Kidney (tissue), 14 donors: ENCODE results near the gene FANCE. TPM values are rescaled to one million over a fixed set of nuclear protein-coding genes. Genes with fewer than 3 reads are reported as not detected.

Source experiments
- DNase-seq, 5 donors: peaks; one replicate each; pipeline ENCODE4 v3.0.0-alpha.2; 2013 to 2020
- FAIRE-seq: peaks from 2 replicates; lab custom pipeline; 2012; peaks lifted over from hg19 to GRCh38; lab: Jason Lieb, UNC
- H3K27ac ChIP-seq, 2 donors: one replicate each; pipeline ENCODE4 v1.7.0; 2013; ENCODE audit warnings: low read depth in 2 of 2, low read length in 2 of 2, inconsistent platforms in 1 of 2
- H3K27me3 ChIP-seq: one replicate; pipeline ENCODE4 v1.7.1; 2013; ENCODE audit warnings: low read length, inconsistent platforms; ENCODE audit not compliant: control insufficient read depth, insufficient read depth
- H3K36me3 ChIP-seq, 3 donors: one replicate each; pipeline versions ENCODE4 v1.7.0 to v1.7.1; 2013; ENCODE audit warnings: low read length in 3 of 3, control low read depth in 1 of 3, inconsistent platforms in 1 of 3; ENCODE audit not compliant: insufficient read depth in 3 of 3, control insufficient read depth in 2 of 3
- H3K4me1 ChIP-seq, 3 donors: one replicate each; pipeline versions ENCODE4 v1.7.0 to v1.7.1; 2013; ENCODE audit warnings: low read length in 3 of 3, inconsistent platforms in 1 of 3, low read depth in 1 of 3; ENCODE audit not compliant: control insufficient read depth in 2 of 3, insufficient read depth in 2 of 3
- H3K4me3 ChIP-seq, 3 donors: one replicate each; pipeline versions ENCODE4 v1.7.0 to v1.8.1; 2013; ENCODE audit warnings: low read length in 3 of 3, control low read depth in 1 of 3, inconsistent platforms in 1 of 3
- H3K9ac ChIP-seq, 3 donors: one replicate each; pipeline versions ENCODE4 v1.7.0 to v1.7.1; 2013; ENCODE audit warnings: low read length in 3 of 3, control low read depth in 1 of 3, inconsistent platforms in 1 of 3
- H3K9me3 ChIP-seq, 3 donors: one replicate each; pipeline versions ENCODE4 v1.7.0 to v1.7.1; 2013; ENCODE audit warnings: low read length in 3 of 3, control low read depth in 1 of 3, inconsistent platforms in 1 of 3; ENCODE audit not compliant: control insufficient read depth in 2 of 3, insufficient read depth in 1 of 3
- intact Hi-C: fragments of 100-400 bp; cut with DNase I; formaldehyde crosslinking; loops from one replicate; pipeline ENCODE4 v1.11.1; 2022
- polyA plus RNA-seq: library from polyadenylated mRNA; stranded (reverse); fragments of 350-450 nt; fragmentation: Illumina TruSeq; extraction: RNeasy Lipid Tissue Mini Kit (QIAGEN cat#74804); gene quantifications from one replicate; pipeline ENCODE4 v1.2.3, GENCODE V29; 2014; ENCODE audit warnings: low read depth, low replicate concordance; ENCODE audit not compliant: insufficient read depth
- total RNA-seq: library from RNA; stranded (reverse); fragmentation: NEBNext Ultra II Directional; extraction: Animal tissue kit (Norgen Biotek cat#: 25700); gene quantifications from one replicate; pipeline ENCODE4 v1.2.1, GENCODE V29; 2021
- TF ChIP-seq, protein P1 (sequence below): IDR thresholded peaks from 3 replicates; pipeline ENCODE4 v1.5.1; 2012; ENCODE audit warnings: mild to moderate bottlenecking, moderate library complexity, borderline replicate concordance; ENCODE audit not compliant: insufficient read depth; ENCODE audit errors: extremely low read depth
- donor health status: control.
- donor health status: control.
- donor health status: control.
- donor health status: control.
- donor health status: control.
- donor health status: DM: yes; HTN: yes; CAD: no.
- donor health status: Normal renal cell carcinoma (clear cell type).

FANCE gene
- total and polyA plus RNA-seq, 2 donors from 2014 or later: 1.2 to 2.7 TPM

DNA sequence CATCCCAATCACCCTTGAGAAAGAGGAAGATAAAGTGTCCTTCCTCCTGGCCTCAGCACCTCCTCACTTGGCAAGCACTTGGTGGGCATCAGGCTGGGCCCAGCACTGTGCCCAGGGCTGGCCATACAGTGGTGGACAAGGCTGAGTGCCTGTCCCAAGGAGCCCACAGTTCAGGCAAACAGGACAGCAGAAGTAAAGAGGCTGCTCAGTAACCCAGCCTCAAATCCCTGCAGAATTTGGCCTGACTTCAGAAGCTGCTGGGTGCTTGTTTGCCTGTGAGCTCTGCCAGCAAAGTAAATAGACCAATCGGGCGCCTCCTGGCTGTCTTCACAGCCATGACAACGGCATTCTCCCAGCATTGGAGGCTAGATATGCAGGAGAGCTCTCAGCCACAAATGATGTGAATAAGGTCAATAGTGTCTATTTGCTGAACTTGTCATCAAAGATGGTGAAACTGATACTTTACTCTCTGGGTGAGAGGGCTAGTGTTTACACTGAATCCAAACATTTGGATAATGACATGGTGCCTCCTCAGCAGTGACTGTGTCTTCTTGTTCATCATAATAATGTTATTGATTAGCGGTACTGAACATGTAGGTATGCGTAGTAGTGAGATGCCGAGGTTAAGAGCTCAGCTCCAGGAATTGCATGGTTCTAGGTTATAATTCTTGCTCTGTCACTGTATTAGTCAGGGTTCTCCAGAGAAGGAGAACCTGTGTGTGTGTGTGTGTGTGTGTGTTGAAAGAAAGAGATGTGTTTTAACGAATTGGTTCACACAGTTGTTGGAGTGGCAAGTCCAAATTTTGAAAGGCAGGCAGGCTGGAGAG, 36.9 kb upstream of the FANCE start:
- peaks cover 0 to 8% (median 6%) of the 10 kb centered on the region in 3 donors for H3K36me3 ChIP-seq
- DNase-seq (peak in 4 of 5 donors; percentile 65 to 83 (median 77)), FAIRE-seq (no peak)
- H3K4me3 ChIP-seq: no peak overlapping the region
- peaks cover 0 to 5% (median 0%) of the 10 kb centered on the region in 3 donors for H3K4me1 ChIP-seq
- H3K27ac ChIP-seq: no peak overlapping the region
- H3K27me3 ChIP-seq: no peaks in the 10 kb centered on the region
- TF ChIP-seq, protein P1, sequence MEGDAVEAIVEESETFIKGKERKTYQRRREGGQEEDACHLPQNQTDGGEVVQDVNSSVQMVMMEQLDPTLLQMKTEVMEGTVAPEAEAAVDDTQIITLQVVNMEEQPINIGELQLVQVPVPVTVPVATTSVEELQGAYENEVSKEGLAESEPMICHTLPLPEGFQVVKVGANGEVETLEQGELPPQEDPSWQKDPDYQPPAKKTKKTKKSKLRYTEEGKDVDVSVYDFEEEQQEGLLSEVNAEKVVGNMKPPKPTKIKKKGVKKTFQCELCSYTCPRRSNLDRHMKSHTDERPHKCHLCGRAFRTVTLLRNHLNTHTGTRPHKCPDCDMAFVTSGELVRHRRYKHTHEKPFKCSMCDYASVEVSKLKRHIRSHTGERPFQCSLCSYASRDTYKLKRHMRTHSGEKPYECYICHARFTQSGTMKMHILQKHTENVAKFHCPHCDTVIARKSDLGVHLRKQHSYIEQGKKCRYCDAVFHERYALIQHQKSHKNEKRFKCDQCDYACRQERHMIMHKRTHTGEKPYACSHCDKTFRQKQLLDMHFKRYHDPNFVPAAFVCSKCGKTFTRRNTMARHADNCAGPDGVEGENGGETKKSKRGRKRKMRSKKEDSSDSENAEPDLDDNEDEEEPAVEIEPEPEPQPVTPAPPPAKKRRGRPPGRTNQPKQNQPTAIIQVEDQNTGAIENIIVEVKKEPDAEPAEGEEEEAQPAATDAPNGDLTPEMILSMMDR: peak; percentile 53
- intact Hi-C loops: no loop called here
- no peak overlapping the region for H3K9ac ChIP-seq
- no peaks in the 10 kb centered on the region for H3K9me3 ChIP-seq

DNA sequence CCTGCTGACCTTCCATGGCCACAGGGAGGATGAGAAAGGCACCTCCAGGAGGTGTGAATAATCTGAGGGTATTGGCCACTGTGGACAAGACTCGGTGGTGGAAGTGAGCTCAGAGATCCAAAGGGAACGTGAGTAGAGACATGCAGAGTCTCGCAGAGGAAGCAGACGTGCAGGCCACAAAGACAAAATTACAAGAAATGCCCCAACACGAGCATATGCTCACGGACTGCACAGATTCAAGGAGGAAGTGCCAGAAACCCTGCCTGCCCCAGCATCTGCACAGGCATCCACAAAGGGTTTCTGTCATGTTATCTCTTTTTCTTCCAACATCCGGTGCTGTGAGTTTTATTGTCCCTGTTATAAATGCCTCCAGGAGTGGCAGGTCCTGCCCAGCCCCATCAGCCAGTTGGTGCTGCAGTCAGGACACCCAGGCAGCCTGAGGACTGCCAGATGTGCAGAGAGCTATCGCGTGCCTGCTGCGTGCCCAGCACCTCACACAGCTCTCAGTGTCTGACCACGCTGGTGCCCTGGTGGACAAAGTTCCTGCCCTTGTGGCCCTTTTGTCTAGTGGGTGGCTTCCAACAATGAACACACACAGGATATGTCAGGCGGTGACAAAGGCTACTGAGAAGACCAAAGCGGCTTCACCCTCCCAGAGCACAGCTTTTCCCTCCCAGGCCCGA, 34.0 kb upstream of the FANCE start:
- Histone ChIP-seq H3K36me3 (peaks cover 0 to 18% (median 11%) of the 10 kb centered on the region in 3 donors), H3K27me3 (no peaks in the 10 kb centered on the region), H3K4me1 (peaks cover 0 to 5% (median 0%) of the 10 kb centered on the region in 3 donors), H3K9me3 (no peaks in the 10 kb centered on the region), H3K9ac (no peak overlapping the region), H3K27ac (no peak overlapping the region), H3K4me3 (no peak overlapping the region)
- intact Hi-C loops: no loop called here
- no peak for DNase-seq
- no peak for FAIRE-seq
- TF ChIP-seq, protein P1: no peak

DNA sequence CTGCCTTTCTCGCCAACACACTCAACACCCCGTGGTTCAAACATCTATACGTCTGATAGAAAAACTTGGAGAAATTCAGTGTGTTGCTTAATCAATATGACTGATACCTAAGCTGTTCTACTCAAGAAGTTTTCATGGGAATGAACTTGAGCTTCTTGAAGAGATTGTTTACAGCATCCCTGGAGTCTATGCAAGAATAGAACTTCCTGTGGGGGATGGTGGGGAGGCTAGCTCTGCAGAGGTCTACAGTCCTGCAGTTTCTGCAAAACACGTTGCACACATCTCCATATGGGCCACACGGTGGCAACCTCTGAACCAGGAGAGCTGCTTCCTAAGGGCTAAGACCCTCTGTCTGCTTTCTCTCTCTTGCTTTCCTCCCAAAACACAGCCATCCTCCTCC, 32.7 kb upstream of the FANCE start:
- no peaks in the 10 kb centered on the region for H3K9me3 ChIP-seq
- TF ChIP-seq, protein P1: no peak
- FAIRE-seq (no peak), DNase-seq (peak in 2 of 5 donors; percentile 49 to 76)
- H3K4me3 ChIP-seq: no peak overlapping the region
- H3K27me3 ChIP-seq: no peaks in the 10 kb centered on the region
- peaks cover 0 to 21% (median 11%) of the 10 kb centered on the region in 3 donors for H3K36me3 ChIP-seq
- no peak overlapping the region for H3K27ac ChIP-seq
- H3K9ac ChIP-seq: no peak overlapping the region
- intact Hi-C loops: no loop called here
- peaks cover 0 to 5% (median 0%) of the 10 kb centered on the region in 3 donors for H3K4me1 ChIP-seq
